HEK293T (cell line): ENCODE results near the gene C14orf180.

ENCODE experiments used
- CTCF ChIA-PET: fragments of 350-600 bp; formaldehyde crosslinking; extraction: SDS; loops from one replicate; lab custom pipeline; 2021; ENCODE audit warnings: antibody characterized with exemption, inconsistent platforms; lab: Yijun Ruan, JAX
- POLR2A ChIA-PET: fragments of 350-600 bp; formaldehyde crosslinking; extraction: SDS; loops from one replicate; lab custom pipeline; 2020; ENCODE audit warnings: antibody characterized with exemption, inconsistent platforms; lab: Yijun Ruan, JAX
- DNase-seq: peaks from one replicate; pipeline ENCODE4 v3.0.0; 2012; ENCODE audit warnings: mixed read lengths; ENCODE audit errors: extremely low spot score
- ARNT ChIP-seq: fragments of 450-650 bp; IDR thresholded peaks from 2 replicates; pipeline ENCODE4 v1.6.1; 2017; ENCODE audit warnings: mild to moderate bottlenecking
- BHLHE40 ChIP-seq: fragments of 450-650 bp; IDR thresholded peaks from 2 replicates; pipeline ENCODE4 v1.6.1; 2016; ENCODE audit warnings: mild to moderate bottlenecking, moderate library complexity, borderline replicate concordance
- CTBP1 ChIP-seq: fragments of 450-650 bp; IDR thresholded peaks from 2 replicates; pipeline ENCODE4 v1.6.1; 2016; ENCODE audit warnings: borderline replicate concordance
- ELF4 ChIP-seq: fragments of 450-650 bp; IDR thresholded peaks from 2 replicates; pipeline ENCODE4 v1.6.1; 2017; ENCODE audit warnings: antibody characterized with exemption
- FOXA1 ChIP-seq: fragments of 450-650 bp; IDR thresholded peaks from 2 replicates; pipeline ENCODE4 v1.6.1; 2016; ENCODE audit warnings: mild to moderate bottlenecking
- FOXK2 ChIP-seq: fragments of 450-650 bp; IDR thresholded peaks from 2 replicates; pipeline ENCODE4 v1.6.1; 2016; ENCODE audit warnings: mild to moderate bottlenecking
- FOXM1 ChIP-seq: fragments of 450-650 bp; IDR thresholded peaks from 2 replicates; pipeline ENCODE4 v1.6.1; 2017; ENCODE audit warnings: mild to moderate bottlenecking, borderline replicate concordance
- HDGF ChIP-seq: fragments of 450-650 bp; IDR thresholded peaks from 2 replicates; pipeline ENCODE4 v1.6.1; 2017; ENCODE audit warnings: antibody characterized with exemption, borderline replicate concordance
- L3MBTL2 ChIP-seq: fragments of 450-650 bp; conservative IDR thresholded peaks from 2 replicates; pipeline ENCODE4 v1.6.1; 2016; ENCODE audit warnings: mild to moderate bottlenecking
- LEF1 ChIP-seq: fragments of 450-650 bp; IDR thresholded peaks from 2 replicates; pipeline ENCODE4 v1.6.1; 2017; ENCODE audit warnings: mild to moderate bottlenecking, borderline replicate concordance
- NFRKB ChIP-seq: fragments of 450-650 bp; IDR thresholded peaks from 2 replicates; pipeline ENCODE4 v1.6.1; 2016; ENCODE audit warnings: mild to moderate bottlenecking, moderate library complexity
- SP1 ChIP-seq: fragments of 450-650 bp; IDR thresholded peaks from 2 replicates; pipeline ENCODE4 v1.6.1; 2017
- SUZ12 ChIP-seq: fragments of 450-650 bp; IDR thresholded peaks from 2 replicates; pipeline ENCODE4 v1.6.1; 2016; ENCODE audit warnings: mild to moderate bottlenecking
- TARDBP ChIP-seq: fragments of 450-650 bp; IDR thresholded peaks from 2 replicates; pipeline ENCODE4 v1.6.1; 2016
- ZNF384 ChIP-seq: fragments of 450-650 bp; IDR thresholded peaks from 2 replicates; pipeline ENCODE4 v1.6.1; 2016
- TF ChIP-seq, protein P1 (sequence below): fragments of 450-650 bp; IDR thresholded peaks from 2 replicates; pipeline ENCODE4 v1.6.1; 2016

Gene C14orf180

DNA sequence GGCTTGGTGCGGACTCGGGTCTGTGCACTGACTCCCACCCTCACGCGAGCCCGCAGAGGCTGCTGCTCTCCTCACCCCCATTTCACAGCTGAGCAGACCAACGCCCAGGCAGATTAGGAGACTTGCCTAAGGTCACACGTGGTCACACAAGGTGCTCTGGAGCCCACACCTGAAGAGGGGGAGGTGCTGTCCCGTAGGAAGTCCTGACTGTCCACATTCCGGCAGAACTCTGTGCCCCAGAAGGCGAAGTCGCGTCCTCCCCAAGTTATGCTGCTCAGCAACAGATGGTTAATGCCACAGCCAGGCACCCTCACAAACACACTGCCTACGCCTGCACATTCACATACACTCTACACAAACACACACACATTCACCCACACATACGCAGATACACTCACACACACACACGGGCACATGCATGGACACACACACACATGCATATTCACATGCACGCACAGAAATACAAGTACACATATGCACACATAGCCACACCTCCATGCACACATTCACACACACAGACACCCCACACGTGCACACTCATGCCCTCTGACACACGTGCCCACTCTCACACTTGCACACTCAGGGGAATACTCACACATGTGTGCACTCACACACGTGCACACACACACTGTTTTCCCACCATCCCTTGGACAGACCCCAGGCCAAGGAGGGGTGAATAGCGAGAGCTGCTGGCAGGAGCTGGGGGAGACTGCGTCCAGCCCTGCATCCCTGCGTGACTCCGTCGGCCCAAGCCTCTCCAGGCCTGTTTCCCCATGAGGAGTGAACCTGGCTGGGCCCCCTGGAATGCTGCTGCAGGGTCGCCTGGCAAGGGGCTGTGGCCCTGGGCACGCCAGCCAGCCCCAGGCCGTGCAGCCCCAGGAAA is 4.1 kb downstream of the C14orf180 start:
- POLR2A ChIA-PET: no interaction called here
- CTCF ChIA-PET: no interaction called here
- no peak for TF ChIP-seq ZNF384
- no peak for TF ChIP-seq BHLHE40
- no peak for TF ChIP-seq CTBP1
- no peak for TF ChIP-seq ARNT
- no peak for DNase-seq

DNA sequence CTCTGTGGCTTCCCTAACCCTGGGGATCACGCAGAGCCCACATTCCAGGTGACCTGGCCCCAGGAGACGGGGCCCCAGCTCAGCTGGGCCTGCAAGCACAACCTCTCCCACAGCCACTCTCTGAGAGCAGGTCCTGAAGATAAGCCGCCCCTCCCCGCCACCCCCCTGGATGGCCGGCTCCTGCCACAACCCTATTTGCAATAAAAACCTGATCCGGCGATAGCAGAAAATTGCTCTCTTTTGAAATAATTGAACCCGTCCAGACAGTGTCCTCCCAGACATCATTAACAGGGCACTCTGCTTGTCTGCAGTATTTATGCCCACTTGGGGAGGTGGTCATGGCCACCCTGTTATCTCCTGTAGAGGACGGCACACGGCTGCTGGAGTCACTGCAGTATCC is 5.0 kb downstream of the C14orf180 start:
- ChIA-PET CTCF (no interaction called here), POLR2A (no interaction called here)
- no peak for TF ChIP-seq FOXK2
- TF ChIP-seq HDGF: no peak
- TF ChIP-seq FOXA1: no peak
- no peak for TF ChIP-seq NFRKB
- no peak for TF ChIP-seq SUZ12
- TF ChIP-seq FOXM1: no peak
- no peak for TF ChIP-seq TARDBP
- no peak for TF ChIP-seq ELF4
- TF ChIP-seq, protein P1, sequence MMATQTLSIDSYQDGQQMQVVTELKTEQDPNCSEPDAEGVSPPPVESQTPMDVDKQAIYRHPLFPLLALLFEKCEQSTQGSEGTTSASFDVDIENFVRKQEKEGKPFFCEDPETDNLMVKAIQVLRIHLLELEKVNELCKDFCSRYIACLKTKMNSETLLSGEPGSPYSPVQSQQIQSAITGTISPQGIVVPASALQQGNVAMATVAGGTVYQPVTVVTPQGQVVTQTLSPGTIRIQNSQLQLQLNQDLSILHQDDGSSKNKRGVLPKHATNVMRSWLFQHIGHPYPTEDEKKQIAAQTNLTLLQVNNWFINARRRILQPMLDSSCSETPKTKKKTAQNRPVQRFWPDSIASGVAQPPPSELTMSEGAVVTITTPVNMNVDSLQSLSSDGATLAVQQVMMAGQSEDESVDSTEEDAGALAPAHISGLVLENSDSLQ: no peak
- TF ChIP-seq SP1: no peak
- no peak for TF ChIP-seq LEF1
- TF ChIP-seq ARNT: no peak
- TF ChIP-seq BHLHE40: no peak
- TF ChIP-seq ZNF384: no peak
- TF ChIP-seq CTBP1: no peak
- no peak for TF ChIP-seq L3MBTL2
- DNase-seq: no peak

DNA sequence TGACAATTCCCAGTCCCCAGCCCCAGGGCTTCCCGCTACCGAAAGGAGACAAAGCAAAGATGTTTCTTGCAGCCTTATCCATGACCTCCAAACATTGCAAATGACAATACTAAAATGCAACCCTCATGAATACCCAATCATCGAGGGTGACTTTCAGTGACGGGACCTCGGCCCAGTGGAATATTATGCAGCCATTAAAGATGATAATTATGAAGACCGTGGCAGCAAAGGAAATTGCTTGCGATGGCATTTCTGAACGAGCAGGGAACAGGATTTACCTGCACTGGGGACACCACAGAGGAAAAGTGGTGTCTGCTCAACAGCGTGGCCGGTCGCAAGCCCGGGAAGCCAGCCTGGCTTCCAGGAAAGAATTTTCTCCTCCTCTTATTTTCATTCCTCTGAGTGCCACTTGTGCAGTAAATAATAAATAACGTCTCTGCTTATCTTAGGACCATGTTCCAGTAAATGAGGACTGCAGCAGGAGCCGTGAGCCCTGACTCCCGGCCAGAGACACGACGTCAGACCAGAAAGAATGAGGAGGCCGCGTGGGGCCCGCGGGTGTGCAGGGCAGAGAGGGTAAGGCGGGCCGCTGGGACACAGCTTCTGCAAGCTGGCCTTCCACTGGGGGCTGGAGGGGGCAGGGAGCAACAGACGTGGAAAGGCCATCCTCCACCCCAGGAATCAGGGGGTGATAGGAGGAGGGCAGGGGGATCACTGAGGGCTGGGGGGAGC is 6.6 kb downstream of the C14orf180 start:
- POLR2A ChIA-PET: no interaction called here
- TF ChIP-seq ARNT (no peak), FOXM1 (no peak), SUZ12 (no peak), TARDBP (no peak), LEF1 (no peak), CTBP1 (no peak), FOXK2 (no peak), FOXA1 (no peak), NFRKB (no peak), ZNF384 (no peak), SP1 (no peak), BHLHE40 (no peak), HDGF (no peak), L3MBTL2 (no peak), ELF4 (no peak)
- TF ChIP-seq, protein P1: no peak
- CTCF ChIA-PET: no interaction called here
- no peak for DNase-seq

DNA sequence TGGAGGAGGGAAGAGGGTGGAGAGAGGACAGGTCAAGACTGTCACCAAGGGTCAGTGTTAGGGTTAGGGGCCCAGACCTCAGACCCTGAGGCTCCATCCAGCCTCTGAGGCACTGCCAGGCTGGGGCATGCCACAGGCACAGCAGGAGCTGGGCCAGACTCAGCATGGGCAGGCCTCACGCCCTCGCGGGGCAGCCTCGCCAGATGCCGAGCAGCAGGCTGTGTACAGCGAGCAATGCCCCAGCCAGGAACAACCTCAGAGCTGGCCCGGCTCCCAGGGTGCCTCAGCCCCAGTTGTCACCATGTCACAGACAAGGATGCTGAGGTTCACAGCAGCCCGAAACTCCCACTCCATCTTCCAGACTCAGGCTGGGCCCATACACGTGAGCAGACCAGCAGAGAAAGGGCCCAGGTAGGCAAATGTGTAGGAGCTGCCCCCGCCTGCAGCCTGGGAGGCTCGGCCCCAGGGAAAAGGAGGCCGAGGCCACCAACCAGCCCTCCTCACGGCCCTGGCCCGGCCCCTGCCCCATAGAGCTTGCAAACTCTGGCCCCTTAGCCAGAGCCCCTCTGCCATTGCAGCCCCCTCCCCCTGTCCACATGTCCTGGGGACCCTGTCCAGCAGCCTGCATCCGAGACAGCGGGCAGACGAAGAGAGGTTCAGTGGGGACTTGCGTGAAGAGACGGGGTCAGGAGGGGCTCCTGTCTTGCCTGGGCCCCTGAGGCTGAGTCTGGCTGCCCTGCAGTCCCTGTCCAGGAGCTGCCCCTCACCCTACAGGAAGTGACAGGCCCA is 7.5 kb downstream of the C14orf180 start:
- TF ChIP-seq, protein P1: no peak
- TF ChIP-seq TARDBP (no peak), ELF4 (no peak), HDGF (no peak), FOXM1 (no peak), SP1 (no peak), L3MBTL2 (no peak)
- no peak for DNase-seq
- POLR2A ChIA-PET: no interaction called here
- CTCF ChIA-PET: no interaction called here

DNA sequence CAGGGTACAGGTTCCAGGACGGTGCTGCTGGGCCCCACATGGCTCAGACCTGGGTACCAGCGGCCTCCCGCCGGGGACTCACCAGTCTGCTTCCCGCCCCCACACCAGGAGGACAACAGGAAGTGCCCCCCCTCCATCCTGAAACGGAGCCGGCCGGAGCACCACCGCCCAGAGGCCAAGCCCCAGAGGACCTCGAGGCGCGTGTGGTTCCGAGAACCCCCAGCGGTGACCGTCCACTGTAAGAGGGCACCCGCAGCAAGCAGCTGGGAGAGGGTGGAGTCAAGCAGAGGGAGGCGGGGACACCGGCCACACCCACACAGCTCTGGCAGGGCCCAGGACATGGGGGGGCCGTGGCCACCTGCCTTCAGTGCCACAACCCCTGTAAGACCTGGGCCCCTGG is 8.1 kb downstream of the C14orf180 start:
- DNase-seq: no peak
- ChIA-PET CTCF (no interaction called here), POLR2A (no interaction called here)
- TF ChIP-seq SUZ12: no peak
- TF ChIP-seq FOXK2: no peak
- TF ChIP-seq FOXM1: no peak
- TF ChIP-seq ZNF384: no peak
